ENCODE results near the gene KLHL29. TPM values are rescaled to one million over a fixed set of nuclear protein-coding genes. Genes with fewer than 3 reads are reported as not detected.
A peak's percentile ranks its signal among the peaks of the same experiment; 100 is the strongest.

Gene KLHL29
- total RNA-seq, 1 donor from 2014 or later = 16.3 TPM

- Histone ChIP-seq H3K27me3 (no peaks in the 10 kb centered on the region), H3K4me3 (no peak overlapping the region), H3K27ac (no peak overlapping the region), H3K4me1 (peaks cover 0 to 22% of the 10 kb centered on the region in 2 donors), H3K36me3 (no peaks in the 10 kb centered on the region), H3K9me3 (no peaks in the 10 kb centered on the region)
- no peak for TF ChIP-seq CTCF (IDR thresholded peaks at IDR 0.05)
- no peak for DNase-seq (ENCODE audit: low spot score in 2 of 2)
- intact Hi-C loops (cut with DNase I) = no loop called here
Measured at GRCh38 chr2:23668756-23669304, 283.9 kb downstream of the KLHL29 start.

- intact Hi-C loops (cut with DNase I) = no loop called here
- H3K27me3 ChIP-seq = no peaks in the 10 kb centered on the region
- H3K36me3 ChIP-seq = no peaks in the 10 kb centered on the region
- peak; percentile 41 to 78 for DNase-seq (ENCODE audit: low spot score in 2 of 2)
- H3K9me3 ChIP-seq = no peaks in the 10 kb centered on the region
- peak overlapping the region; percentile 7 to 37 for H3K27ac ChIP-seq
- no peak for TF ChIP-seq CTCF (IDR thresholded peaks at IDR 0.05)
- peak overlapping the region in 1 of 2 donors; percentile 4 for H3K4me3 ChIP-seq
- H3K4me1 ChIP-seq = peaks cover 0 to 15% of the 10 kb centered on the region in 2 donors
Measured at GRCh38 chr2:23669413-23670244, 284.6 kb downstream of the KLHL29 start.

GRCh38 chr2:23670245-23670592 is 285.2 kb downstream of the KLHL29 start:
- Histone ChIP-seq H3K9me3 (no peaks in the 10 kb centered on the region), H3K36me3 (no peaks in the 10 kb centered on the region), H3K4me1 (peaks cover 0 to 15% of the 10 kb centered on the region in 2 donors), H3K4me3 (peak overlapping the region in 1 of 2 donors; percentile 4), H3K27ac (peak overlapping the region; percentile 7 to 37), H3K27me3 (no peaks in the 10 kb centered on the region)
- no peak for TF ChIP-seq CTCF (IDR thresholded peaks at IDR 0.05)
- DNase-seq (ENCODE audit: low spot score in 2 of 2) = no peak
- intact Hi-C loops (cut with DNase I) = no loop called here

- TF ChIP-seq CTCF (IDR thresholded peaks at IDR 0.05) = no peak
- no peak for DNase-seq (ENCODE audit: low spot score in 2 of 2)
- H3K4me1 ChIP-seq = peaks cover 0 to 15% of the 10 kb centered on the region in 2 donors
- no peaks in the 10 kb centered on the region for H3K9me3 ChIP-seq
- H3K27me3 ChIP-seq = no peaks in the 10 kb centered on the region
- H3K4me3 ChIP-seq = no peak overlapping the region
- H3K36me3 ChIP-seq = no peaks in the 10 kb centered on the region
- intact Hi-C loops (cut with DNase I) = no loop called here
- no peak overlapping the region for H3K27ac ChIP-seq
Measured at GRCh38 chr2:23673082-23673481, 288.1 kb downstream of the KLHL29 start.

- intact Hi-C loops (cut with DNase I) = no loop called here
- Histone ChIP-seq H3K27me3 (no peaks in the 10 kb centered on the region), H3K4me3 (no peak overlapping the region), H3K36me3 (no peaks in the 10 kb centered on the region), H3K9me3 (no peaks in the 10 kb centered on the region), H3K27ac (no peak overlapping the region), H3K4me1 (peaks cover 0 to 12% of the 10 kb centered on the region in 2 donors)
- DNase-seq (ENCODE audit: low spot score in 2 of 2) = no peak
- TF ChIP-seq CTCF (IDR thresholded peaks at IDR 0.05) = no peak
Measured at GRCh38 chr2:23673830-23674679, 289.1 kb downstream of the KLHL29 start.
